ES-I3 (cell line): ENCODE measurements around the gene SAMSN1.

Source experiments
- H3K36me3 ChIP-seq: 2 replicates; pipeline ENCODE4 v1.6.1; 2013; ENCODE audit warnings: mild to moderate bottlenecking, low read length, control low read depth, moderate library complexity; ENCODE audit not compliant: insufficient read depth
- H3K4me1 ChIP-seq: 2 replicates; pipeline ENCODE4 v1.6.1; 2013; ENCODE audit warnings: mild to moderate bottlenecking, control low read depth, low read length; ENCODE audit not compliant: insufficient read depth
- H3K9ac ChIP-seq: 2 replicates; pipeline ENCODE4 v1.6.1; 2013; ENCODE audit warnings: low read depth, mild to moderate bottlenecking, low read length, moderate library complexity
- H3K9me3 ChIP-seq: 2 replicates; pipeline ENCODE4 v1.6.1; 2013; ENCODE audit warnings: mild to moderate bottlenecking, low read length, moderate library complexity; ENCODE audit not compliant: control insufficient read depth, insufficient read depth

SAMSN1 gene

DNA sequence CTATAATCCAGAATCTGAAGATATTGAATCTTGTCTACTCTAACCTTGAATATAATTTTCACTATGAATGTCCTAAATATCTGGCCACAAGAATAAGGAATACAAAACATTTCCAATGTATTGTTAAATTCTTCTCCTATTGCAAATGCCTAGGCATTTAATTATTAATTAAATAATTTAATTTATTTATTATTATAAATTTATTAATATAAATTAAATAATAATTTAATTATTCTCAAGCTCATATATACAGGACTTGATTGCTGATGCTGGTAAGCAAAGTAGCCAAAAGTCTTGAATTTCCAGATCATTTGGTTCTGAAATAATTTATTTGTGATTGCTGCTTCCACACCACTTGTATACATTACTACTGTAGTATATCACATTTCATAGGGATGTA, 71.1 kb downstream of the SAMSN1 start:
- Histone ChIP-seq H3K9ac (no peak overlapping the region), H3K4me1 (no peaks in the 10 kb centered on the region), H3K9me3 (no peaks in the 10 kb centered on the region), H3K36me3 (no peaks in the 10 kb centered on the region)

DNA sequence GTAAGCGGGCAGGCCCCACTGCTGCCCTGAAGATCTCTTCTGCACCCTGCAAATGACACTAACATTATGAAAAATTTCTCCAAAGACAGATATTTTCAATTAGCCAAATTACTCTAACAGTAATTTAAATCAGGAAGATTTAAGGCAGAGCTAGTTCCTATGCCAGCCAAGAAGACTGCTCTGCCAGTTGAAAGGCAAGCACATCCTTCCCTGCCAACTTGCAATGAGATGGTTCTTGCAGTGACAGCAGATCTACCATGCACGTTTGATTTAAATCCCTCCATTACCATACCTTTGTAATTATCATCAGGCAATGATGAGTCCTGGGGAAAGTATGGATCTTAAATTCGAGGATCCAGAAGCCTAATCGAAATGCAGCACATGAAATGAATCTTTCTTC, 76.5 kb downstream of the SAMSN1 start:
- Histone ChIP-seq H3K9ac (no peak overlapping the region), H3K4me1 (no peaks in the 10 kb centered on the region), H3K9me3 (no peaks in the 10 kb centered on the region), H3K36me3 (no peaks in the 10 kb centered on the region)

DNA sequence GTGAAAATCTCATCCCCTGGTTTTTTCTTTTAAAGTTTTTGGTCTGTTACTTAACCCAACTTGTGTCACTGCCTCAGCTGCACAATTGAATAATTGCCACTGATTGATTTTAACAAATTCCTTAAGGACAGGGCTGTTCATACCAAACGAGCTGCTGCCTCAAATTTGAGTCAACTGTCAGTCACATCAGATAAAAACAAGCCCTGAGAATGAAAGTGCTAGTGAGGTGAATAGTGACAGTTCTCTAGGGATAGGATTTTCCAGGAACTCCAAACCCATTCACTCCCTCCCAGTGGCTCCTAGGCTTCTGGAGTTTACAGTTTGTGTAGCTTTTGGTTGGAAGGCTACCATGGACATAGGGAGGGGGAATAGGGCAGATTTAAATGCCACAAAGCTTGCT, 79.4 kb downstream of the SAMSN1 start:
- no peaks in the 10 kb centered on the region for H3K4me1 ChIP-seq
- no peak overlapping the region for H3K9ac ChIP-seq
- no peaks in the 10 kb centered on the region for H3K9me3 ChIP-seq
- H3K36me3 ChIP-seq, result no peaks in the 10 kb centered on the region

DNA sequence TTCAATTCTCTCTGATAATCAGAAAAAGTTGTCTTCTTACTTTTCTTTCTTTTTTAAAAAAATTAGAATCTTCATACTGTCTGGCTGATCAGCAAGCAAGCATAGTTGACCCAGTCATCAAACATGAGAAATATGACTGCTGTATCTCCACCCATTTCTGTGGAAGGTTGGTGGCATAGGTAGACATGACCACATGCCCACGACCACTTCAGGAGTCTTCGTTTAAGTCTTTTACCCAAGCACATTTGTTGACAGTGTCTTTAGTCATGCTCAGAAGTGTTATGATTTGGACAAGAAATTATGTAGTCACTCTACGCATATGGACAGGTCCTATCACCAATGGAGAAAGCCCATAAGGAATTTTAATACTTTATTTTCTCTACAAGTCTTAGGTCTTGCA, 88.4 kb downstream of the SAMSN1 start:
- Histone ChIP-seq H3K9ac (no peak overlapping the region), H3K4me1 (no peaks in the 10 kb centered on the region), H3K36me3 (no peaks in the 10 kb centered on the region), H3K9me3 (peaks cover 2% of the 10 kb centered on the region; the same call in 1 of the 2 replicates)

DNA sequence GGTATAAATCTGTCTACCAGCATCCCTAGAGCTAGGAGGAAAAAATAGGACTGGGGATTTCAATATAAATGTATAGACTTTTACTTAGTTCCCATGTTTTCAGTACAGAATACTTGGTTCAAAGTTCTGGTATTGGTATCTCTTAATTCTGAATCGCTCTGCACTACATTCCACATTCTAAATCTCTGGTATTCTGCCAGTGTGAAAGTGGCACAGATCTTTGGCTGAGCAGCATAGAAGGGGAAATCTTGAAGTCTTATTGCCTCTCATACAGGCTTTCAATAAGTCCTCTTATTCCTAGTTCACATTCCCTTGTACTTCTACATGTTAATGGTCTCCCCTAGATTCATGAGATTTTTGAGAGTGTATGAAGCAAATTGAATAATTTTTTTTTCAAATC, 89.2 kb downstream of the SAMSN1 start:
- H3K9ac ChIP-seq, result no peak overlapping the region
- H3K9me3 ChIP-seq, result peaks cover 2% of the 10 kb centered on the region; the same call in 1 of the 2 replicates
- no peaks in the 10 kb centered on the region for H3K4me1 ChIP-seq
- H3K36me3 ChIP-seq, result no peaks in the 10 kb centered on the region

DNA sequence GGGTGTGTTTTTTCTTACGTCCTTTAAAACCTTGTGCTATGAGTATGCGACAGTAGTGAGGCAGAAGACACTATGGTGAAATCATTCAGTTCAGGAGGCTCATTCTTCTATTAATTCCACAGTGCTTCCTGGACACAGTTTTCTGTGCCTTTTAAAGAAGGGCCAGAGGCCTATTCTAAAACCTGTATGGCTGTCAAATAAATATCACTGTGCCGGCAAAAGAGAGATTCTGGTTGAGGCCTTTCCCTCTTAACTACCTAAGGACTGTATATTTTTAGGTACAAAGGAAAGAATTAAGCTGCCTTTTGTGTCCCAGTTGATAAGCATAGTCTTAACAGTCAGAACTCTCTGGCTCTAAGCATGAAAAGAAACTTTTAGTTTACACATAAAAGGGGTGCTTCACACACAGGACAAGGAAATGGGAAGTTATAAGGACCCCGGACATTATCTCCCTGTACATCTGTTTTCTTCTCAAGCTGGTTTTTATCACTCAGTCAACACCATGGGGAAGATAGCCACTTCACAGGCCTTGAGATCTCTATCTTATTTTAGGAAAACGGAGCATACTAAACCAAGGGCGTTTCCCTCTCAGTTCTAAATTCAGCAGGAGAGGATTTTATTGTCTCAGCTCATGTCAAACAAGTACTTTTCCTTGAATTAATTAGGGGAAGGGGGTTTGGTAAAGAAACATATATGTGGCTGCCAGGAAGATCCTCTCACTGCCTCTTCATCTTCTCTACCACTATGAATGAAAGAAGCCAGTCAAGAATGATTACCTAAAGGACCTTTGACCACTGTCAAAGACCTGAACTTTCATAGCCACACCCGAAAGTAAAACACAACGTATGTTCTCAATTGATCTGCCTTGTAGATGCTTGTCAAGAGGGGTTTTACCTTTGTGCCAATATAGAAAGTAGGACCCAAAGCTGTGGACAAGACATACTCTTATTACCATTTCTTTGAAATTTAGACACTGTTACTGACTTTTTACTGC, 91.8 kb downstream of the SAMSN1 start:
- no peak overlapping the region for H3K9ac ChIP-seq
- H3K36me3 ChIP-seq, result no peaks in the 10 kb centered on the region
- H3K4me1 ChIP-seq, result no peaks in the 10 kb centered on the region
- H3K9me3 ChIP-seq, result no peaks in the 10 kb centered on the region

DNA sequence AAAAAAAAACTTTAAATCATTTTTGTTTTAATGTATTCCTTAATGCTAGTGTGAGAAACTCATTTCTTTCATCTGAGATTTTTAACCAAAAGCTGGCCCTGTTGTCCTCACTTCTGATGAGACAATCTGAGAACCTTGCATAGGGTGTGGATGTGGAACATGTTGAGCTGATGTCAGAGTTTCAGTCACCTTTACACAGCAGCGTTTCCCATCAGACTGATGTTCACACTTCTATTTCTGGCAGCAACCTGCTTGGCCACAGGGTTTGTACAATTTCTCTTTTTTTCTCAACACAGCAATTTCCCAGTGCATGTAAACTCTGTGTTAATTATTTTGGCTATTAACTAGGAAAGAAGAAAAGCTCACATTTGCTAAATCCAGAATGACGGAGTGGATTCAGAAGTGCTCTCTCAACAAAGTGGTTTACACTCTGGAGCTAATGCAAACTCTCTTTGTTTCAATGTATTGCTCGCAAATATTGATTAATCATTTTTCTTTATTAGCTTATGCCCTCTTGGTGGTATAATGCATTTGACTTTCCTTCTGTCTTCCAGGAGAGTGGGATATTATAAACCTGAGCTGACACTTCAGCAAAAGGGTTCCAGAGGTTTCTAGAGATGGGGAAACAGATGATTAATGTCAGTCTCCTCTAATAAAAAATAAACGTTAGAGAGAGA, 92.6 kb downstream of the SAMSN1 start:
- no peaks in the 10 kb centered on the region for H3K9me3 ChIP-seq
- no peaks in the 10 kb centered on the region for H3K4me1 ChIP-seq
- no peaks in the 10 kb centered on the region for H3K36me3 ChIP-seq
- H3K9ac ChIP-seq, result no peak overlapping the region

DNA sequence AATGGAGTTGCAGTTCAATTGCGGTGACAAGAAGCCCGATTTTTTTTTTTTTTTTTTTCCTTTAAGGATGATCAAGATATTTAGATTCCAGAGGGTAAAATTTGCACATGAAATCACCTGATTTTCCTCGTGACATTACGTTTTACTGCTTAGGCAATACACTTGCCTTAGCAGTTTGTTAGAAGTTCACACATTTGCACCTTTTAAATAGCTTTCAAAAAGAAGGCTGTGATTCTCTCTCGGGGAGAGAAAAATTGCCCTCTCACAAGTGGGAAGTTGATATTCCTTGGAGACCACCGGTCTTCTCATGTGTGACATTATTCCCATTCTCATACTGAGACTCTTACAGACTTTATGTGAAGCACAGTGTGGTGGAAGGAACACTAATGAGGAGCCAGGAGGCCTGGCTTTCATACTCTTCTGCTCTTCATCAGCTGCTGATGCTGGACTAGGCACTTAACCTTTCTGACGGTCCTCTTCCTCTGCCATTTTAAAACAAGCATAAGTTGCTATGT, 93.3 kb downstream of the SAMSN1 start:
- Histone ChIP-seq H3K36me3 (no peaks in the 10 kb centered on the region), H3K9me3 (no peaks in the 10 kb centered on the region), H3K4me1 (no peaks in the 10 kb centered on the region), H3K9ac (no peak overlapping the region)

DNA sequence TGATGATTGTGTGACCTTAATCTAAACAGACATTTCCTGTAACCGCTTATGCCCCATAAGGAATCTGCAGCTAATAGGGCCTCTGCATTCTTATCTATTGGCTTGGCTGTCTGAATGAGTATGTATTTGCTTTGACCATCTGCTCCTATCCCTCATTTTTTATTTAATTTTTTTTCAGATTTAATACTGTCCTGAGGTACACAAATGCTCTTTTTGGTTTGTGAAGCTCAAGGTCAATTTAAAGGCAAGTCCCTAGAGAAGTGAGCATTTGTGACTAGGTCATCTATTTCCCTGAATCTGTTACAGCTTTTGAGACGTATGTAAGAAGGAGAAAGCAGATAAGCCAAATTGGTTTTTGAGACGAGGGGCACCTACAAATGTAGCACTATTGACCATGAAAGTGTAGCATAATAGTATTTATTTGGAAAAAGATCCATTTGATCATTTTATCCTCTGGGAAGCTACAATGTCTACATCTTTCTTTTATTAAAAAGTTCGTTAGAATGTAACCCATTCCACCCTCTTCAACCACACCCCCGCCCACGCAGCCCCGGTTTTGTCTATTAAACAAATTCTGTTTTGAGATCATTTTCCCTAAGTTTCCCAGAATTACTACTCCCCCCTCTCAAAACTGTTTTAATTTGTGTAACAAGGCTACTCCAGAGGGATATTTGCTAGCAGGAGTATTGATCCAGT, 93.9 kb downstream of the SAMSN1 start:
- no peak overlapping the region for H3K9ac ChIP-seq

DNA sequence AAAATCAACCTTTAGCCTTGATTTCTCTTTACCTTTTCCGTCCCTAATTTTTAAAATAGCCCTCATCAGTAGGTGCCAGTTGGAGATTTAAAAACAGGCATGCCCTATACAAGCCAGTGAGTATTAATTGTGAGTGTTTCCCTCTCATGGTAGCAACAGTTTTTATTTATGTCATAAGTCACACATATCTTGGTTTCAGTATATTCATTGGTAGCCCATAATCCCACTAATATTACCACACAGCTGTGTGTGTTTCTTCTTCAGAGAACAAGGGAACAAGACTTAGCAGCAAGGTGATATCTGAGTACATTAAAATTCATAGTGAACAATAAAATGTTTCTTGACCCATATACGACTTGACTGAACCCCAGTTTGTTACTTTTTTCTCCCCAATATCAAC, 94.6 kb downstream of the SAMSN1 start:
- Histone ChIP-seq H3K4me1 (no peaks in the 10 kb centered on the region), H3K9me3 (no peaks in the 10 kb centered on the region), H3K36me3 (no peaks in the 10 kb centered on the region), H3K9ac (no peak overlapping the region)

More for the DNA sequence above, 93.9 kb downstream of the SAMSN1 start:
- no peaks in the 10 kb centered on the region for H3K9me3 ChIP-seq
- no peaks in the 10 kb centered on the region for H3K4me1 ChIP-seq
- no peaks in the 10 kb centered on the region for H3K36me3 ChIP-seq

DNA sequence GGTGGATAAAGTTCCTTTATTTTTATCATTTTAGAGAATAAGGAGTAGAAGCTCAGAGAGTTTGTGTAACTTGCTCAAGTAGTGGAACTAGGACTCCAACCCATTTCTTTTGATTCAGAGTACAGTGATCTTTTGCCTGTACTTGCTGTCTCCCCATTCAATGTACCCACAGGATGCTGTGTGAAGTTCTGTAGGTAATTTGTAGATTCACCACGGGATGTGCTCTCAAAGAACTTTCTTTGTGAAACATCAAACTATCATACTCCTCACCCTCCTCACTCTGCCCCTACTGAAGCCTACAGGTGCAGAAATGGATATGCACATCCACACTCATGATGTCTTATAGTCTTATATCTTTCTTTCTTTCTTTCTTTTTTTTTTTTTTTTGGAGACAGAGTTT, 97.3 kb downstream of the SAMSN1 start:
- H3K9ac ChIP-seq, result no peak overlapping the region
- H3K9me3 ChIP-seq, result no peaks in the 10 kb centered on the region; the same call in 1 of the 2 replicates

DNA sequence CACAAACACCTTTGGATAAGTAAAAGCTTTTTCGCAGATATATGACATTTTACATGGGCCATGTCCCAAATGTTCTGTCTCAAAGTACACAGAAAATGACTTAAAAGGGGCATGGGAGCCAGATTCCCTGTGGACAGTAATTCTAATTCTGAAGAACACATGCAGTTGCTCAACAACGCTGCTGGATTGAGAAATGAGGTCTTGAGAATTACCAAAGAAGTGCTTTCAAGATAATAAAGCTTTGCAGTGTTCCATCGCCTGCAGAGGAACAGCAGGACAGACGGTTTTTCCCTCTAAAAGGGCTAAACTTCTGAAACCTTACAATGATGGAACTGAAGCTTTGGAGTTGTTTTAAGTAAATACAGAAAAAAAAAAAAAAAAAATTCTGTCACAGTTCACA, 107.9 kb downstream of the SAMSN1 start:
- H3K36me3 ChIP-seq, result no peaks in the 10 kb centered on the region
- no peak overlapping the region for H3K9ac ChIP-seq
- H3K4me1 ChIP-seq, result no peaks in the 10 kb centered on the region
- H3K9me3 ChIP-seq, result no peaks in the 10 kb centered on the region

More for the DNA sequence above, 97.3 kb downstream of the SAMSN1 start:
- H3K36me3 ChIP-seq, result no peaks in the 10 kb centered on the region
- no peaks in the 10 kb centered on the region for H3K4me1 ChIP-seq

DNA sequence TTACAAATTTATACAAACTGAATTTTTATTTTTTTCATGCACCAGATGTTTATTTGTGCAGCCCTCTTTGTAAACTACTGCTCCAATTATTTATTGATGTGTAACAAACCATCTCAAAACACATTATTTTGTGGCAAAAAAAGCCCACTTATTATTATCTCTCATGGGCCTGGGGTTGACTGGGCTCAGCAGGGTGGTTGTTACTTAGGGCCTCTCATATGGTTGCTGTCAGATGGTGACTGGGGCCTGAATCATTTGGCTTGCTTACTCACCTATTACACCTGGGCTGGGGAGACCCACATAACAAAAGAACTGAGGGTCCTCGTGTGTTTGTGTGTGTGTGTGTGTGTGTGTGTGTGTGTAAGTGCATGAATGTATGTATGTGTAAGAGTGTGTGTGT, 110.7 kb downstream of the SAMSN1 start:
- H3K9me3 ChIP-seq, result no peaks in the 10 kb centered on the region
- no peak overlapping the region for H3K9ac ChIP-seq
- no peaks in the 10 kb centered on the region for H3K4me1 ChIP-seq
- no peaks in the 10 kb centered on the region for H3K36me3 ChIP-seq
